Stimulated activated CD4-positive, alpha-beta T cell treated with anti-CD3 and anti-CD28 coated beads, Interleukin-15, amount 100 ng/mL, for 48 hours (primary cell): ENCODE data around the gene PKD1.
"Not testable (repeated sequence)": the region's sequence is repeated elsewhere in the genome, so short reads cannot be mapped to it uniquely, and the experiment has no call there.

ENCODE experiments used
- DNase-seq, 2 donors: peaks; one replicate each; pipeline ENCODE4 v3.0.0-alpha.2; 2020; ENCODE audit warnings: low read depth in 2 of 2

The PKD1 gene

DNA sequence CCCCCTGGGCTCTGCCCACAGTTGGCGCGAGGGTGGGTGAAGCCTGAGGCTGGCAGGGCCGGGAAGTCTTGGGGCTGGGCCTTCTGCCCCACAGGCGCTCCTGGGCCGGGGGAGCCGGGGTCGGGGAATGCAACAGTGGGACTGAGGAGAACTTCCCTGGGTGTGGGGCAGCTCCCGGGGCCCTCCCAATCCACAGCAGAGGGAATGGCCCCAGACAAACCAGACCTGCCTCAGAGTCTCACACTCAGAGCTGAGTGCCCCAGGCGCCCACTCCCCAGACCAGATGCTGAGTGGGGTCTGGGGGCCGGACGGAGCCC, 11.4 kb downstream of the PKD1 start:
- not testable (repeated sequence) for DNase-seq

DNA sequence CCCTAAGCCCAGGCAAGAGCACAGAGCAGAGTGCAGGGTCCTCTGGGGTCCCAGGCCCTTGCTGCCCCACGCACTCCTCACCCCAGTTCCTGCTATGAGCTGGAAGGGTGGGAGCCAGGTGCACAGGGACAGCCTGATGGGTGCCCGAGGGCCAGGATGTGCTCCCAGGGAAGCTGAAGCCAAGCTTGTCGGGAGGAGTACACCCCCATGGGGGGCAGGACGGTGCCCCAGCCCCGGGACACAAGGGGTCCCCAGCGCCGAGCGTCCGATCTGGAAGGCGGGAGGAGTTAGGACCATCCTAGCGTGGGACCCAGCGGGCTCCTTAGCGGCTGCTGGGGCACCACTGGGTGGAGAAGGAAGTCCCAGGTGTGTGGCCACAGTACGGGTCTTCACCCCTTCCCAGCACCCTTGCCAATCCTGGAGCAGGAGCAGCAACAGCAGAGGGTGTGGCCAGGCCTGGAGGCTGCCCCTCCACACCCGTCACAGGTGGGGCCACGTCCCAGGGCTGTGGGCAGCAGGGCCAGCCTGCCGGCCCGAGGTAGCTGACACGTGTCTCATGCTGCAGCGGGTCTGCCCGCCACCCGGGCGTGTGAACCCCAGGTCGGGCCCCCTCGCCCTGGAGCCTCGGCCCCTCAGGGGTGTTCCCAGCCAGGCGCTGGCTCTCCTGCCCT, 11.9 kb downstream of the PKD1 start:
- DNase-seq, result not testable (repeated sequence)

DNA sequence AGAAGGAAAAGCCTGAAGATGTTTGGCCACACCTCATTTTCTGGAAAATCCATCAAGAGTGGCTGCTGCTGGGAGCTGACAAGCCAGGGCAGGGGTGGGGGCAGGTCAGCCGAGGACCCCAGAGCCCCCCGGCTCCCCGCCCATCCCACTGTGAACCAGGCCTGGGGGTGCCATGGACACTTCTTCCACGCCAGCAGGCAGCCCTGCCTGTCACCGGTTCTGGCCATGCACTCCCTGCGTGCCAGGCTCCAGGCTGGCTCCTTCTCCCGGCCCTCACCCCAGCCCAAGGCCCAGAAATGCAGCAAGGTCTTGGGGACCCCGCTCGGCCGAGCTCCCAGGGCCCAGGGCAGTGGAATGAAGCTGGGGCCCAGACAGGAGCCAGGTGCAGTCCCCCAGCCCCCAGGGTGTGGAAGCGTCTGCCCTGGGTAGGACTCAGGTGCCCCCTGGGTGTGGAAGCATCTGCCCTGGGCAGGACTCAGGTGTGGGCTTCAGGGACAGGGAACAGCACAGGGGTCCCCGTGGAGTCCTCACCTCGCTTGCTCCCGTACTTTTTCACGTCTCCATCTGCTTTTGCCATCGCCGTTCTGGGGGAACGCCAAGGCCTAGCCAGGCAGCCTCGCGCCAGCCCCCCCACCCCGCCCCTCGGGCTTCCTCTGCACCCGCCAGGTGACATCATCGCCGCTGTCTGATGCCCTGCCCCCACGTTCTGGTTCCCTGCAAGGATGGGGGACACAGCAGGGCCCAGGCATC, 12.6 kb downstream of the PKD1 start:
- DNase-seq, result not testable (repeated sequence)

DNA sequence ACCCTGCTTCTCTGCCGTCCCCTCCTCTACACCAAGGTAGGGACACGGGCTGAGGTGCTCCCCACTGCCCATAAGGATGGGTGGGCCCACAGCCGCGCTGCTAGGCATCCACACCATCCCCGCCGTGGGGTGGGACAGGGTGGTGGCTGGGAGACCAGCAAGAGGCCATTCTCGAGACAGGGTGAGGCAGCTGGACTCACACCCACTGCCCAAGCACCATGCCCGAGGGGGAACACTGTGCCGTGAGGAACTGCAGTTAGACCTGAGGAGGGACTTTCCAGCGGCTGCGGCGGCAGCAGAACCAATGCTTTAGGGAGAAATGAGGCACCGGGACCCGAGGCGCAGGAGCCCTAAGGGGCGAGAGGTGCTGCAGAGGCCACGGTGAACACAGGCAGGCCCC, 13.3 kb downstream of the PKD1 start:
- no peak for DNase-seq

DNA sequence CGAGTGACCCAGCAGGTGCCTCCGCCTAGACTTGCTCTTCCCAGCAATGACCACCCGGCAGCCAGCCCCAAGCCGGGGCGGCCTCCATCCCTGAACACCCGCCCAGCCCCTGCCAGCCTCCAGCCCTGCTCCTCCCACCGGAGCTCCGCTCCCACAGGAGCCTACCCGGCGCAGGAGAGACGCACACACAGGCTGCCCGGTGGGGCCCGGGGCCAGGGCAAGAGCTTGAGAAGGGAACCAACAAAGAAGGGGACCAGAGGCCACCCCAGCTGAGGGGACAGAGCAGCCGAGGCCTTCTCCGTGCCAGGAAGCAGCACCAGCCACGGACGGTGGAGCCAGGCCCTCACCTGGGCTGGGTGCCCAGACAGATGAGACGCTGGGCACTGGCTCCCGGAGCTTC, 13.8 kb downstream of the PKD1 start:
- no peak for DNase-seq

DNA sequence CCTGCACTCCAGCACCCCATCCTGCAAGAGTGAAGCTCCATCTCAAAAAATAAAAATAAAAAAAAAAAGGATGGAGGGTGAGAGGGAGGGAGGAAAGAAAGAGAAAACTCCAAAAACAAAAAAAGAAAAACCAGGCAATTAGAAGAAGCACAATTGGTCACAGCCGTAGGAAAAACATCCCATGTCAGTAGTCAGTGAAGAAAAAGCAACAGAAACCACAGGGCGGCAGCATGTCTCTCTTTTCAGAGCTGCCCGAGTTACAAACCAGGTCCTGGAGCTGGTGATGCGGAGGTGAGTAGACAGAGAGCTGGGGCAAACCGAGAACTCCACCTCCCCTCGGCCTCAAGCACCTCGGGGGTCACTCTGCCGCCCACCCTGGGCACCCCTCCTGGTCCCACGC, 14.4 kb downstream of the PKD1 start:
- DNase-seq, result not testable (repeated sequence)

DNA sequence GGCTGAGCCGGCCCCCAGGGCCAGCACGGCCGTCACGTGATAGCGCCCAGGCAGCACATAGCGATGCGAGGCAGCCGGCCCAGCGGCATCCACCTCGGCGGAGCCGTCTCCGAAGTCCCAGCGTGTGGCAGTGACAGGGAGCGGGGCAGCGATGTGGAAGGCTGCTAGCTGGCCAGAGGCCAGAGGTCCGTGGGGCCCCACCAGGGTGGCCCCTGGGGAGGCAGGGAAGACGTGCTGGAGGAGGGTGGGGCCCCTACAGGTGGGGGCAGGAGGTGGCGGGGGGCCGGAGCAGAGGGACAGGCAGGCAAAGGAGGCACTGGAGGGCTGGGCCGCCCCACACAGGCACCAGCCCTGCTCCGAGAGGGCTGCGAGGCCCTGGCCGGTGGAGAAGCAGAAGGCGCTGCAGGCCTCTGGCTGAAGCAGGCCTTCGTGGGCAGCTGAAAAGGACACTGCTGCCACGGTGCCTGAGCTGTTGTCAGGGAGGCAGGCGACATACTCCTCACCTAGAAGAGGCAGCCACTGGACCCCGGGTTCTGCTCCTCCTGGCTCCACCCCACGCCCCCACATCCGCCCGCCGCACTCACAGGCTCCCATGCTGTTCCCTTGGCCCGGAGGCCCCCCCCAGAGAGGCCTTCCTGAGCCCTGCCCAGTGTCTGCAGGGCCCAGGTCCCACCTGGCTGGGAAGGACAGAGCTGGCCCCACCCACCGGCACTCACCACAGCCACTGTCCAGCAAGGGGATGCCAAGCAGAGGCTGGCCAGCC, 17.6 kb downstream of the PKD1 start:
- not testable (repeated sequence) for DNase-seq

DNA sequence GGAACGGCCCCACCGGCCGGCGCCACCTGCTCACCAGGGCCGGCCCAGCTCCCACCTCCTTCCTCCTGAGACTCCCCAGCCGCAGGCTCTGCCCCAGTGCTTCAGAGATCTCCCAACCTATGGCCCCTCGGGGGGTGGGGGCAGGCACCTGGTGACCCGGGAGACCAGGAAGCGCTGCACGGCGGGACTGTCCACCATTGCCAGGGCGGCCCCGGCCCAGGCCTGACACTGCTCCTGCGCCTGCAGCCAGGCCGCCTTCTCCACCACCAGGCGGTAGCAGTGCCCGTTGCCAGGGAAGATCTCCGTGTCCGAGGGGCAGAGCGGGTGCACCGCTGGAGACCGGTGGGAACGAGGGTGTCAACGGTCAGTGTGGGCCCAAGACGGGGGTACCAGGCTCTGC, 18.4 kb downstream of the PKD1 start:
- not testable (repeated sequence) for DNase-seq

DNA sequence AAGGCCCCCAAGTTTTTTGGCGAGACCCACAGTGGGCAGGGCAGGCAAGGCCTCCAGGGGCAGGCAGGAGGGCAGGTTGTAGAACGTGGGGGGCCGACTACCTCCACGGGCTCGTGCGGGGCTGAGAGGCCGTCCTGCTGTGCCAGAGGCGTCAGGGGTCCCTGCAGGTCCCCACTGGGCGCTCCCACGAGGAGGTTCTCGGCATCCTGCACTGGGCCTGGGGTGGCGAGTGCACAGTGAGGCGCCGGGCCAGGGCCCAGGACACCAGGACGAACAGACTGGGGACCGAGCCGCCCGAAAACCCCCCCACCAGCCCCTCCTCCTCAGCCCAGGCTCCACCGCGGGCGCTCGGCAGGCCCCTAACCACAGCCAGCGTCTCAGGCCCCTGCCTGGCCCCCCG, 19.3 kb downstream of the PKD1 start:
- not testable (repeated sequence) for DNase-seq

DNA sequence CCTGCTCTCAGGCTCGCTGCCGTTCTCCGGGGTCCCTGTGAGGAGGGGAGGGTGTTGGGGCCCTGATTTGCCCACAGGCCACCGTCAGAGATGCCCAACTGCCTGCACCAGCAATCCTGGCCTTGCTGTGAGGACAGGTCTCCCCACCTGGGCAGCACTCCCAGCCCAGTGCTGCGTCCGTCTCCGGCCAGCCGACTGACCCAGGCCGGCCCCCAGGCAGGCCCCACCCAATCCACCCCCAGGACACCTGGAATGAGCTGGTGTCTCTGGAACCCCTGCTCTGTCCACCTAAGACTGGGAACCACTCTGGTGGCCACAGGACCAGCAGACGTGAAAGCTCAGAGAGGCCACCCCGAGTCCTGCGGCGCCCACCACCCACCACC, 20.1 kb downstream of the PKD1 start:
- no peak for DNase-seq

DNA sequence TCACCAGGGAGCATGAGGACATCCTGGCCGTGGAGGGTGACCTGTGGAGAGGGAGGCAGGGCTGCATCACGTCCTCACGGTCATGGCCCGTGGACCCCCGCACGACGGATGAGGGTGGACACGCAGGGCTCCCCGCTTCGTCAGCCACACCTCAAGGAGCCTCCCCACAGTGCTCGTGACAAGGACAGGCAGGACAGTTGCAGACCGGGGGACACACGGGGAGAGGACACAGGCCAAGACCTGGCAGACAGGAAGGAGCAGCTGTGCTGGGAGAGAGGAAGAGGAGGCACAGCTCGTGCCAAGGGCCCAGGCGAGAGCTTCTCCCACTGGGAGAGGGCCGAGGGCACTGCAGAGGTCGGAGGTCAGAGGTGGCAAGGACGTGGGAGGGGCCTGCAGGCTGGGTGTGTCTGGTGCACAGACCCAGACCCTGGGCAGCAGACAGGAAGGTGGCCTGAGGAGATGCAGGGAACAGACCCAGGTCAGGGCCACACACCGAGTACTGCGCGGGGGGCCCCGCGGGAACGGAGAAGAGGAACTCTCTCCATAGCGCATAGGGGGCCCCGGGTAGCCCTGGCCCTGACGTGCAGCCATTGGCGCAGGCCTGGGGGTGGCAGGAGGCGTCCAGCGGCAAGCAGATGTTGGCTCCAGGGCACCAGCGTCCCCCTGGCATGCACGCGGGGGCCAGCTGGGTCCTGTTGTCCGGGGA, 20.7 kb downstream of the PKD1 start:
- DNase-seq, result not testable (repeated sequence)

DNA sequence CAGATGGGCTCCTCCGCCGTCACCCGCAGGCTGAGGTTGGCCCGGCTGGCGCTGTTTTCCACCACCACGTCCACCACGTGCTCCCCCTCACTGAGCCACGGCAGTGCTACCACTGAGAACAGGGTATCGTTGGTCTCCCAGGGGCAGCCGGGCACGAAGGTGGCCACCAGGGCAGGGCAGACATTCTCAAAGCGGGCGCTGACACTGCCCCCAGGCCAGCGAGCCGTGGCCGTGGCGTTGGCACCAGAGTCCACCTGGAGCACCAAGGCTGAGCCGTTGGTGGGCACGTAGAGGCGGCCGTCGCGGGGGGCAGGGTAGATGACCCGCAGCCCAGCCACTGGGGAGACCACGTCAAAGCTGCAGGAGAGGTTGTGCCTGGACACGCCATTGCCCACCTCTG, 21.5 kb downstream of the PKD1 start:
- DNase-seq, result not testable (repeated sequence)

DNA sequence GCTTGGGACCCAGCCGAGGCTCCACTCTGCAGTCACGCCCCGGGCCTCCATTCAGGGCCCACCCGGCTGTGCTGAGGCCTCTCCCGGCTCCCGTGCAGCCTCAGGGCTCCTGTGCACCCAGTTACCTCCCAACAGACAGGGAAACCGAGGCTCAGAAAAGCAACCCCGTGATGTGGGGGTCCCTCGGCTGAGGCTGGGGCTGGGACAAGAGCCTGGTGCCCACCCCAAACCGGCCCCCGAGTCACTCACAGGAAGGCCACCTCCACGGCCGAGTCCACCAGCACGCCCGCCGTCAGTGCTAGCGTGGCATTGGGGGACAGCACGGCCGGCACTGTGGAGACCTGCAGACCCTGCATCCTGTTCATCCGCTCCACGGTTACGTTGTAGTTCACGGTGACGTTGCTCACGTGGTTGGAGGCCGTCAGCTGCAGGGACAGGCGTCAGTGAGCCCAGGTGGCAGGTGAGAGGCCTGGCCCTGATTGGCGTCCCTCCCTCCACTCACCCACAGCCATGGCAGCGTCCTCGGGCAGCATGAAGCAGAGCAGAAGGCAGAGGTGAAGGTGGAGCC, 23.1 kb downstream of the PKD1 start:
- DNase-seq, result not testable (repeated sequence)

DNA sequence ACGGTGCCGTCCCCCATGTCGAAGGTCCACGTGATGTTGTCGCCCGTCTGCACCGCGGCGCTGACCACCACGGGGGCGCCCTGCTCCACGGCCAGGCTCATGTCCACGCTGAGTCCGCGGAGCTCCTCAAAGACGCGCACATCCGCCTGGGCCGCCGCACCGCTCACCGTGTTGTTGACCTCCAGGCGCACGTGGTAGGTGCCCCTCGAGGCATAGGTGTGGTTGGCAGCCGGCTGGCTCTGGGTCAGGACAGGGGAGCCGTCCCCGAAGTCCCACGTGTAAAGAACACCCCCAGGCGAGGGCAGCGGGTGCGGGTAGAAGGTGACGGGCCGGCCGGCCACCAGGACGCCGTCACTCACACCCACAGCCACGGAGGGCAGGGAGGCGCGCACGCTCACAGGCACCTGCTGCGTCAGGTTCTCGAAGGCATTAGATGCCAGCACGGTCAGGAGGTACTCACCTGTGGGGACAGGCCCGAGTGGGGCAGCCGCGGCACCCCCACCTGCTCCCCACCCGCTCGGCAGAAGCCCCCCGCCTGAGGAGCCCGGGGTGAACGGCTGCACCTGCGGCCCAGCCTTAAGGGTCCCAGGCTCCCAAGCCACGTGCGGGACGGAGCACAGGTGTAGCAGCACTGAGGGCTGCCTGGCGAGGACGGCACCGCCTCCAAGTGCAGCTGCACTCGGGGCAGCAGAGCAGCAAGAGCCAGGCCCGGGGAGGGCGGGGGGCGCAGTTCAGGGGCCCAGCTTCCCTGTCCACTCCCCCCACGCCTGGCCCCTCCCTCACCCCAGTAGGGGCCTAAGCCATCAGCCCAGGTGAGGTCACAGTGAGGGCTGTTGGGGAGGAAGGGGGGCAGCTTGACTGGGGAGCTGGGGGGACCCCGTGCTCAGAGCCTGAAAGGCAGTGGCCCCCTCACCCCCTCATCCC, 24.0 kb downstream of the PKD1 start:
- not testable (repeated sequence) for DNase-seq

DNA sequence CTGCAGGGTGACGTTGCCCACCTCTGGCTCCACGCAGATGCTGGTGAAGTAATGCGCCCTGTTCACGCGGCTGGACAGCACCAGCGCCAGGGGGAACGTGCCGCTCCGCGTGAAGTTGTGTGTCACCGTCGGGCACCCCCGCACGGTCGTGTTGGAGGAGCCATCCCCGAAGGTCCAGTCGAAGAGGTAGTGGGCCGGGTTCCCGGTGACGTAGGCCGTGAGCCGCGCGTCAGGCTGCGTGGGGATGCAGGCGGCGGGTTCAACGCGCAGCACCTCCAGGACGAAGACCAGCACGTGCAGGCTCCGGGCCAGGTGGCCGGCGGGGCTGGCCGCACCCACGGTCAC, 24.7 kb downstream of the PKD1 start:
- DNase-seq, result not testable (repeated sequence)

DNA sequence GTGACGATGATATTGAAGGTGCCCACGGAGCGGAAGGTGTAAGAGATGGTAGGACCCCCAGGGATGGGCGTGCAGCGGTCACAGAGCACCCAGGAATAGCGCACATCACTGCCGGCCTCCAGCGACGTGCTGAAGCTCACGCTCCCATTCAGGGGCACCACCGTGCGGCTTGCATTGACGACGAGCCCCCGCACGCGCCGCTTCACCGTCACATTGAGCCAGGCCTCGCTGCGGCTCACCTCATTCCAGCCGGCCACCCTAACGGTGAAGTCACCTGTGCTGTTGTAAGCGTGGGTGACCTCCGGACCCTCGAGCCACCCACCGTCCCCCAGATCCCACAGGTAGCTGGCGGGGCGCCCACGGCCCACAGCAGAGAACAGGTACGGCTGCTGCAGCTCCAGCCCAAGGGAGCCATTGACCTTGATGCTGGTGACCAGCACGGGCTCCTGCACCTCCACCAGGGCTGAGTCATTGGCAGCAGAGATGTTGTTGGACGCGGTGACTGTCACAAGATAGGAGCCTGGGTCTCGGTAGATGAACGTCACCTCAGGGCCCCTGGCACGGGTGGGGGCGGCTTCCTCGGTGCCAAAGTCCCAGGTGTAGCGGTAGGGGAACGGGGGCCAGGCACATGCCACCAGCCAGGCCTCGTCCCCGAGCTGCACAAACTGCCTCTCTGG, 25.2 kb downstream of the PKD1 start:
- not testable (repeated sequence) for DNase-seq

DNA sequence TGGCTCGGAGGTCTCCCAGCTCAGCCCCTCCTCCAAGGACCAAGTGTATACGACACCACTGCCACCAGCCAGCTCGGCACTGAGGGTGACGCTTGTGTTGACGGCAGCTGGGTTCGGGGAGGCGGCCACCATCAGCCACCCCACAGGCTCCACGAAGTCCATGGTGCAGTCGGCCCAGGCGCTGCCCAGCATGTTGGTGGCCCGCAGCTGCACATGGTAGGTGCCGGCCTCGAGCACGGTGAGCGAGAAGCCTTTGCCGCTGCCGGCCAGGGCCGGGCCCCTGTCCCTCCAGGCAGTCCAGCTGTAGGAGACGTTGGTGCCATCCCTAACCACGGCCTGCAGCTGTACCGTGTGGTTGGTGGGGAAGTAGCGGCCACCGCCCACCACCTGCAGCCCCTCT, 25.8 kb downstream of the PKD1 start:
- not testable (repeated sequence) for DNase-seq

DNA sequence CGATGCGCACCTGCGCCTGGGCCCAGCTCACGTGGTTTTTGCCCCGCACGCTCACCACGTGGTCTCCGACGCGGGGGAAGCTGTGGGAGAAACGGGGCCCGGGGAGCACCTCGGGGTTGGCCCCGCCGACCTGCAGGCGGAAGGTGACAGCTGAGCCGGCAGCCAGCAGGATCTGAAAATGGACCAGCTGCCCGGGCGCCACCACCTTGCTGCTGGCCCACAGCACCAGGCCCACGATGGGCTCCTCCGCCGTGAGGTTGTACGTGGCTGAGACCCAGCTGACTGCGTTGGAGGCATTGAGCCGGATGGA, 26.5 kb downstream of the PKD1 start:
- not testable (repeated sequence) for DNase-seq

DNA sequence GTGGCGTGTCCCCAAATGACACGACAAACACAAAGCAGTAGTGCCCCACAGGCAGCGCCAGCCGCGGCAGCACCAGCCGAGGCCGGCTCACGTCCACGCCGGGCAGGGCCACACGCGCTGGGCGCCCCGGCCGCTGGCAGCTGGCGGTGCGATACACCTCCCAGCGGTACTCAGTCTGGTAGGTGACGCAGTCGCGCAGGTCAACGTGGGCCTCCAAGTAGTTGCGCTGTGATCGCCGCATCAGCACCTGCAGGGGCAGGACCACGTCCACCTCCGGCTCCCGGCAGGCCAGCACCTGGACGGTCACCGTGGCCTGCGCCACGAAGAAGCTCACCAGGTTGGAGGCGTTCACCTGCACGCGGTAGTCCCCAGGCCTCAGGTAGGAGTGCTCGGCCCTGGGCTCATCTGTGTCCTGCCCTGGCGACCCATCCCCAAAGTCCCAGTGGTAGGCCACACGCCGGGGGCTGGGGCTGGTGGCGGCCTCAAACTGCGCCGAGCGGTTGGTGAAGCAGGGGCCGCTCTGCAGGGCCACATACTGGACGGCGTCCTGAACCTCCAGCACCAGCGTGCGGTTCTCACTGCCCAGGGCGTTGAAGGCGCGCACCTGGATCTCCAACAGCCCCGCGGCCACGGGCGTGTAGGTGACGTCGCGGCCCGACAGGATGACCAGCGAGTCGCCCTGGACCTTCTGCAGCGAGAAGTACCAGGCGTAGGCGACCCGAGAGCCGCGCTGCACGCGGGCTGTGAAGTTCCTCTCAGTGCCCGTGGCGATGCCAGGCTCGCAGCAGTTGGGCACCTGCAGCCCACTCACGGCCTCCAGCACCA, 27.0 kb downstream of the PKD1 start:
- not testable (repeated sequence) for DNase-seq

DNA sequence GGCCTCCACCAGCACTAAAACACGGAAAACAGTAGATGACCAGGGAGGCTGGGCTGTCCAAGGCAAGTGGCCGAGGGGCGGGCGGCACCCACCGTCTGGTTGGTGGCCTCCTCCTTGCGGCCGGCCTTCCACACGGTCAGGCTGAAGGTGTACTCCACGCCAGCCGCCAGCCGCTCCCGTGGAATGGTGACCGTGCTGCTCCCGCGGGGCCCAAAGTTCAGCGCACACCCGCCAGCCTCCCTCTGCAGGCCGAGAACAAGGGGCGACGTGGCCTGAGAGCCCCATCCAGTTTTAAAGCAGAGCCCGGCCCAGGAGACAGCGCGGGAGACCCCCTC, 27.9 kb downstream of the PKD1 start:
- DNase-seq, result not testable (repeated sequence)
